ENCODE data around the gene PCDH9. TPM values are rescaled to one million over a fixed set of nuclear protein-coding genes. Genes with fewer than 3 reads are reported as not detected.

Gene PCDH9
- total and polyA plus RNA-seq, 11 donors, result 3.0 to 39.6 (median 21.6) TPM

GRCh38 chr13:66967811-66968597 lies 262.1 kb downstream of the PCDH9 start:
- H3K9me3 ChIP-seq, result no peaks in the 10 kb centered on the region
- no peaks in the 10 kb centered on the region for H3K4me1 ChIP-seq
- H3K27me3 ChIP-seq, result no peaks in the 10 kb centered on the region
- H3K27ac ChIP-seq, result no peak overlapping the region
- no peaks in the 10 kb centered on the region for H3K36me3 ChIP-seq
- TF ChIP-seq POLR2A (IDR thresholded peaks at IDR 0.05), result no peak
- no peak for TF ChIP-seq CTCF (IDR thresholded peaks at IDR 0.05)
- H3K4me3 ChIP-seq, result no peak overlapping the region
- intact Hi-C loops (cut with DNase I), result loop anchor here in 1 of 10 donors (5.0 kb wide), 1 partner anchor 766 kb away; no protein-coding TSS in a partner anchor
- DNase-seq (no peak), ATAC-seq (no peak)
- WGBS, 4 donors, result 89 to 97% (median 95%) methylated on average over 3 of the region's 3 CpGs

GRCh38 chr13:66965181-66965580 lies 265.0 kb downstream of the PCDH9 start:
- Histone ChIP-seq H3K36me3 (no peaks in the 10 kb centered on the region), H3K4me3 (no peak overlapping the region), H3K27me3 (no peaks in the 10 kb centered on the region), H3K27ac (no peak overlapping the region), H3K4me1 (no peaks in the 10 kb centered on the region), H3K9me3 (no peaks in the 10 kb centered on the region)
- intact Hi-C loops (cut with DNase I), result loop anchor here in 1 of 10 donors (5.0 kb wide), 1 partner anchor 763 kb away; no protein-coding TSS in a partner anchor
- 62 to 69% (median 65%) methylated on average over 1 of the region's 1 CpG for whole genome bisulfite sequencing, 4 donors
- ATAC-seq, result no peak
- no peak for TF ChIP-seq CTCF (IDR thresholded peaks at IDR 0.05)
- no peak for TF ChIP-seq POLR2A (IDR thresholded peaks at IDR 0.05)
- DNase-seq, result no peak

- intact Hi-C loops (cut with DNase I), result no loop called here
- Histone ChIP-seq H3K4me1 (no peaks in the 10 kb centered on the region), H3K27me3 (no peaks in the 10 kb centered on the region), H3K4me3 (no peak overlapping the region), H3K36me3 (no peaks in the 10 kb centered on the region), H3K27ac (no peak overlapping the region), H3K9me3 (no peaks in the 10 kb centered on the region)
- ATAC-seq (no peak), DNase-seq (no peak)
- TF ChIP-seq POLR2A (IDR thresholded peaks at IDR 0.05), result no peak
- TF ChIP-seq CTCF (IDR thresholded peaks at IDR 0.05), result no peak
- WGBS, 4 donors, result 82 to 90% (median 86%) methylated on average over 4 of the region's 4 CpGs
Measured at GRCh38 chr13:66962953-66963352, 267.2 kb downstream of the PCDH9 start.

GRCh38 chr13:66958611-66959010 lies 271.5 kb downstream of the PCDH9 start:
- no peaks in the 10 kb centered on the region for H3K9me3 ChIP-seq
- 79 to 82% (median 80%) methylated on average over 3 of the region's 3 CpGs for WGBS, 4 donors
- no peak overlapping the region for H3K4me3 ChIP-seq
- no peak for ATAC-seq
- no peak overlapping the region for H3K27ac ChIP-seq
- H3K36me3 ChIP-seq, result no peaks in the 10 kb centered on the region
- H3K4me1 ChIP-seq, result no peaks in the 10 kb centered on the region
- intact Hi-C loops (cut with DNase I), result no loop called here
- no peak for DNase-seq
- TF ChIP-seq CTCF (IDR thresholded peaks at IDR 0.05) (no peak), POLR2A (IDR thresholded peaks at IDR 0.05) (no peak)
- no peaks in the 10 kb centered on the region for H3K27me3 ChIP-seq

All from heart left ventricle (tissue), 16 donors.